ENCODE data around the gene INSIG1.

INSIG1 gene

DNA sequence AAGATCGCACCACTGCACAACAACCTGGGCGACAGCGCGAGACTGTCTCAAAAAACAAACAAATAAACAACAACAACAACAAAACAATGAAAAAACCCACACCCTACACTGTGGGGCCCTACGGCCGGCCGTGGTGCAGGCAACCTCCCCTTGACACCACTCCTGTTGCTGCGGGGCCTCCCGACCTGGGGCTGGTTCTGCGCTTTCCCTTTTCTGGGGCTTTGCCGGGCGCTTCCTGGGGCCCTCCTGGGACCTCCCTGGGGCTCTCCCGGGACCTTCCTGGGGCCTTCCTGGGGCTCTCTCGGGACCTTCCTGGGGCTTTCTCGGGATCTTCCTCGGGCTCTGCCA, 46.6 kb downstream of the INSIG1 start:
- in situ Hi-C loops (cut with MboI; ENCODE audit: low sequenced_read_pairs), result loop anchor here (10.0 kb wide), 1 partner anchor 149 kb away; no protein-coding TSS in a partner anchor

DNA sequence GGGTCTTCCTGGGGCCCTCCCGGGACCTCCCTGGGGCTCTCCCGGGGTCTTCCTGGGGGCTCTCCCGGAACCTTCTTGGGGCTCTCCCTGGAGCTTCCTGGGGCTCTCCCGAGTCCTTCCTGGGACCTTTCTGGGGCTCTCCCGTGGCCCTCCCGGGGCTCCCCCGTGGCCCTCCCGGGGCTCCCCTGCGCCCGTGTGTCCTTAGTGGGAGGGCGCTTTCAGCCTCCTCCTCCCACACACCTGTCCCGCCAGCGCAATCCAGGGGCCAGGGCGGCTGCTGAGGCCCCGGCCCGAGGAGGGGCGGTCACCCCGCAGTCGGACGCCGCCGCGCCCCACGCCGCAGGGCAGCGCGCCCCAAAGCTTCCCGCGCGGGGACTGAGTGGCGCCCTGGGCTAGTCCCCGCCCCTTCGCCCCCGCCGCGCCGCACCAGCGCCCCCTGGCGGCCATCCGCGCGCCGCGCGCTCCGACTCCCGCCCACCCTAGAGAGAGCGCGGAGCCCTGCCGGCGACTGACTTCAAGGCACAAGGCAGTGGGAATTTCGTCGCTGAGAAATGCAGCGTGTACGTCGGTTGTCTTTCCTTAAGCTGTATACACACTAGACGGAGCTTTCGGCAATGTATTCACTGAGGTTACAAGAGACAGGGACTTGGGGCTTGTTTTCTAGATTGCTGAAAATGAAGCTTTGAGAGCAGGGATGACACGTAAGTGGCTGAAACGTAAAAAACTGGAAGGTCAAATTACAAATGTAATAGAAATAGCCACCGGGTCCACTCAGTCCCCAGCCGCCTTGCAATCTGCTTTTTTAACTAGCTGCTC, 47.1 kb downstream of the INSIG1 start:
- in situ Hi-C loops (cut with MboI; ENCODE audit: low sequenced_read_pairs), result loop anchor here (10.0 kb wide), 1 partner anchor 150 kb away; no protein-coding TSS in a partner anchor

DNA sequence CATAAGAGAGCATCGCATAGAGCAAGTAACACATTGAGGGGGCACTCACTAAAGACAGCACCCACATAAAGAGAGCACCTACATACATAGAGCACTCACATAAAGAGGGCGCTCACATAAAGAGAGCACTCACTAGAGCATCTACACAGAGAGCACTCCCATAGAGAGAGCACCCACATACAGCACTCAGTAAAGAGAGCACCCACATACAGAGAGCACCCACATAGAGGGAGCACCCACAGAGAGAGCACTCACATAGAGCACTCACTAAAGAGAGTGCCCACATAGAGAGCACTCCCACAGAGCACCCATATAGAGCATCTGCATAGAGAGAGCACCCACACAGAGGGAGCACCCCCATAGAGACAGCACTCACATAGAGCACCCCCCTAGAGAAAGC, 47.8 kb downstream of the INSIG1 start:
- in situ Hi-C loops (cut with MboI; ENCODE audit: low sequenced_read_pairs), result loop anchor here (10.0 kb wide), 1 partner anchor 151 kb away; no protein-coding TSS in a partner anchor

GRCh38 chr7:155346285-155346684, 48.6 kb downstream of the INSIG1 start:
- in situ Hi-C loops (cut with MboI; ENCODE audit: low sequenced_read_pairs), result loop anchor here (10.0 kb wide), 1 partner anchor 151 kb away; no protein-coding TSS in a partner anchor

DNA sequence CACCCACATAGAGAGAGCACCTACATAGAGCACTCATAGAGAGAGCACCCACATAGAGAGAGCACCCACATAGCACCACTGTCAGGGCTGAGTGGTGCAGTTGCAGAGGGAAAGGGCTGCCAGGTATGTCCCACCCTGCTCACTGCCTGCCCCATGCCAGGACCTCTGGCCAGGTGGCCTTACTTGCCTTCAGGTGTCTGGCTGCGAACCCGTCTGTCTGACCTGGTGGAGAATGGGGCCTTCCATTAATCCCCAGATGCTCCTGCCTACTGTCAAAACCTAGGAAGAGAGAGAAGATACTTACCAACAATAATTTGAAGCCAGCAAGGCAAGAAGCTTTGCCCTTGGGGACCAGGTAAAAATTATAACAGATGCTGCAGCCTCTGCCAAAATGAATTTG, 51.1 kb downstream of the INSIG1 start:
- in situ Hi-C loops (cut with MboI; ENCODE audit: low sequenced_read_pairs), result loop anchor here (10.0 kb wide), 1 partner anchor 154 kb away; no protein-coding TSS in a partner anchor

GRCh38 chr7:155349601-155350331, 52.1 kb downstream of the INSIG1 start:
- in situ Hi-C loops (cut with MboI; ENCODE audit: low sequenced_read_pairs), result loop anchor here (10.0 to 25.0 kb wide), 2 partner anchors 155 to 412 kb away; no protein-coding TSS in a partner anchor

DNA sequence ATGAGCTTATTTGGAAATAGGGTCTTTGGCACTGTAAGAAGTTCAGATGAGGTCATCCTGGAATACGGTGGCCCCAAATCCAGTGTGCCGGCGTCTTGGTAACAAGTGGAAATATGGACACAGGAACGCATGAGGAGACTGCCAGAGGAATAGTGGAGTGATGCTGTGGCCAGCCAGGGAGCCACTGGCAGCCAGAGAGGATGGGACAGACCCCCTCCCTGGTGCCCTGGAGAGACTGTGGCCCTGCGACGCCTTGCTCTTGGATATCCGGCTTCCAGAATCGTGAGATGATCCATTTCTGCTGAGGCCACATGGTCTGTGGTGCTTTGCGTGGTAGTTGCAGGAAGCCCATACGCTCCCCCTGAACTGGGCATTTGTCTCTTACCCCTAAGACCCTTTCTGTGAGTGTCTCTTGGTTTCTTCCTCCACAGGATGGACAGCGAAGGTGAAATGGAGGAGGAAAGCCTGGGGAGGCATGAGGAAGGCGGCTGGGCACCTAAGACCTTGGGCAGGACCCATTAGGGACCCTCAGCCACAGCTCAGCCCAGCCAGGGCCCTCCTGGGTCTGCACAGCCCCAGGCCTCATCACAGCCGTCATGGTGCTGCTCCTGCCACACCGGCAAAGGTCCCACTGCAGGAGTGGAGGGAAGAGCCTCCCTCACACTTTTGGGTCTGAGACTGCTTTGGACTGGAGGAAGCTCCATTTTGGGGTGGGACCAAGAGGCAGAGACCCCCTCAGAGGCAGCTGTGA, 53.6 kb downstream of the INSIG1 start:
- in situ Hi-C loops (cut with MboI; ENCODE audit: low sequenced_read_pairs), result loop anchor here (25.0 kb wide), 1 partner anchor 414 kb away; no protein-coding TSS in a partner anchor

- in situ Hi-C loops (cut with MboI; ENCODE audit: low sequenced_read_pairs), result loop anchor here (25.0 kb wide), 1 partner anchor 415 kb away; no protein-coding TSS in a partner anchor
Observed at GRCh38 chr7:155352076-155352752, 54.5 kb downstream of the INSIG1 start.

- in situ Hi-C loops (cut with MboI; ENCODE audit: low sequenced_read_pairs), result loop anchor here (25.0 kb wide), 1 partner anchor 415 kb away; no protein-coding TSS in a partner anchor
Observed at GRCh38 chr7:155352753-155353115, 55.1 kb downstream of the INSIG1 start.

DNA sequence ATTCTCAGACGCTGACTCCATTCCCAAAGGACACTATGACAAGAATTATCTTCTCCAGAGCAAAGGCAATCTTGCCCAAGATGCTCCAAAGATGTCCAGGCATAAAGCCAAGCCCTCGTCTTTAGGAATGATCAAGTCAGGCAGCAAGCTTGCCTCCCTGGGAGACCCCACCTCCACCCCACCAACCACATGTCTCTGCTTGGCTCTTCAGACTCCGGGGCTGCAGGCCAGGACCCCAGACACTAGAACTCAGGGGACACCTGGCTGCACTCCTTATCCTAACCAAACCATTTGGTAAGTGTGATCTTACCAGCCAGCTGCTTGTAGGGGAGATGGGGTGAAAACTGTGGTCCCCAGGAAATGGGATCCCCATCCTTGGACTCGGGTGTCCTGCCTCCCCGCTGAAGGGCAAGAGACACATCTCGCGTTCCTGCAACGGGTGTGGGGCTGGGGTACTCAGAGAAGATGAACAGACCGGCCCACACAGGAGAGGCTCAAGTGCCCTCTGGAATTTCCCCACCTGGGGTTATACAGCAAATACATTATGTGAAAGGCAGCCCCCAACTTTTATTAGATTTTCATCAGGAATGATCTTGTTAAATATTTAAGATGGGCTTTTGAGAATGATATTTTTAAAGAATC, 55.7 kb downstream of the INSIG1 start:
- in situ Hi-C loops (cut with MboI; ENCODE audit: low sequenced_read_pairs), result loop anchor here (25.0 kb wide), 1 partner anchor 416 kb away; no protein-coding TSS in a partner anchor

GRCh38 chr7:155354371-155355048, 56.8 kb downstream of the INSIG1 start:
- in situ Hi-C loops (cut with MboI; ENCODE audit: low sequenced_read_pairs), result loop anchor here (25.0 kb wide), 1 partner anchor 417 kb away; no protein-coding TSS in a partner anchor

DNA sequence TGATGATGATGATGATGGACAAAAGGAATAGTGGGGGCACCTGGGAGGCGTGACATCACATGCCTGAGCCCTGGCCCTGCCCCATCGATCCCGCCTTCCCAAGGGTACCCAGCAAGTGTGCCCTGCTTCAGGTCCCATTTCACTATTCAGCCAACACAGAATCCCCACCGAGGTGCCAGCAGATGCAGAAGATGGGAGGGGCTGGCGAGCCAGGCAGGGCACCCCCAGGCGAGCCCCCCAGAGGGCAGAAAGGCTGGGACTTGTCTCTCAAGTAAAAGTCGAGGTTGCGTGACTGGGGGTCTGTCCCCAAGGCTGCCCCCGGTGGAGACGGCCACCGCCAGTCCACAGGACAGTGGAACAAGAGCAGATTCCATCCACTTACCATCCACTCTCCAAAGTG, 57.5 kb downstream of the INSIG1 start:
- in situ Hi-C loops (cut with MboI; ENCODE audit: low sequenced_read_pairs), result loop anchor here (25.0 kb wide), 1 partner anchor 418 kb away; no protein-coding TSS in a partner anchor

DNA sequence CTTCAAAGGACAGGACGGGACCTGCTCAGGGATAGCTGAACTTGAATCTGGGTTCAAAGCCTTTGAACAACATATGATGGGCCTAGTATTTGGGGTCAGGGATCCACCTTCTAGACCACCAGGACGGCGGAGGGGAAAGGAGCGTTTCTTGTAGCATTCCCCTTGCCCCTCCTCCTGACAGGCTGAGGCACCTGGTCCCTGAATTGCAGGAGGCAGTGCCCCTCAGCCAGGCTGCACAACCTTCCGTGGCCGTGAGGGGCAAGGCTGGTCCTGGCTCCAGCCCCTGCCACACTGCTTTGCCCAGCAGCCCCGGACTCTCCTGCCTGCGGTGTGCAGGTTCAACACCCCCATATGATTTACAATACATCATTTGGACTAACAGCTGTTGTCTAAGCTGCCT, 58.1 kb downstream of the INSIG1 start:
- in situ Hi-C loops (cut with MboI; ENCODE audit: low sequenced_read_pairs), result loop anchor here (25.0 kb wide), 1 partner anchor 418 kb away; no protein-coding TSS in a partner anchor

DNA sequence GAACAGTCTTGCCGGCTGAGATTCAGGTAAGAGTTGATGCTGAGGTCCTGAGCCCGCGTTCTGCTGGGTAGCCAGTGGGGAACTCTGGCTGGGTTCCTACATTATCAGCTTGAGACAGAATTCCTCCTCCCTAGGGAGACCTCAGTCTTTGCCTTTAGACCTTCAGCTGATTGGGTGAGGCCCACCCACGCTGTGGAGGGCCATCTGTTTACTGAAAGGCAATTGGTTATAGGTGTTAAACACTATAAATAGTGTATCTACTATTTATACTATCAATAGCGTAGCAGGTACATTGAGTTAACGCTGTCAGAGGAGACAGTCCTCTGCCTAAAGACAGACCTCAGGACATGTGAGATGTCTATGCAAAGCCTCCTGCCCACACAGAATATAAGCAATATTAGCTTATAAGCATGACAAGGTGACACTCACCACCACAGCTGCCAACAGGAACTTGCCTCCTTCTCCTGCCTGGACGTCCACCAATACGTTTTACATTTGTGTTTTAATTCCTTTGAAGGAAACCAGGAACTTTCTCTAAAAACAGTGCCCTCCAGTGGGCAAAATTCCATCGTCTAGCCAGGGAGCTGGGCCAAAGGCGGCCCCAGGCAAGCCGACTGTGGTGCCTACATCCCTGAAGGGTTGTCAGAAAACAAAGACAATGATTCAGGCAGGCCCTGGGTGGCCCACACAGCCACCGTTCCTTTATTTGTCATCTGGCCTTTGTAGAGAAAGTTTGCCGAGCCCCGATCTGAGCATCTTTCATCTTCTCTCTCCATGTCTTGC, 58.8 kb downstream of the INSIG1 start:
- in situ Hi-C loops (cut with MboI; ENCODE audit: low sequenced_read_pairs), result loop anchor here (25.0 kb wide), 1 partner anchor 419 kb away; no protein-coding TSS in a partner anchor

DNA sequence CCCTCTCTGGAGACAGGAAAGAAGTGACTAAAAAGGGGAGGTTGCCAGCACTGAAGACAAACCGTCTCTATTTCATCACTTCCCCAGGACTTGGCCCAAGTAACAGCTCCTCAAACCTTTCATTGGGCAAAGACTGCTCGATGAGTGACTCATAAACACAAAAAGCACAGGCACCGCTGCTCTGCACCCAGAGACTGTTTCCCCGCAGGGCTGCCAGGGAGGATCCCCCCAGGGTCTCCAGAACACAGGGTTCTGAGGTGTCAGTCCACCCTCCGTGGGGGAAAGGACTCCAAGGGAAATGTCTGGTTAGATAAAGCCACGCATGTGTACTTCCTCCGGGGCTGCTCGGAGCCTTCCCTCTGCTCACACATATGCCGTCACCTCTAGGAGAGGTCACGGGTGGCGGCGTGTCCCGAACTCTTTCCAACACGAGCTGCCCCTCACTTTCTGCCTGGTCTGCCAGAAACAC, 59.9 kb downstream of the INSIG1 start:
- in situ Hi-C loops (cut with MboI; ENCODE audit: low sequenced_read_pairs), result loop anchor here (25.0 kb wide), 1 partner anchor 420 kb away; no protein-coding TSS in a partner anchor

DNA sequence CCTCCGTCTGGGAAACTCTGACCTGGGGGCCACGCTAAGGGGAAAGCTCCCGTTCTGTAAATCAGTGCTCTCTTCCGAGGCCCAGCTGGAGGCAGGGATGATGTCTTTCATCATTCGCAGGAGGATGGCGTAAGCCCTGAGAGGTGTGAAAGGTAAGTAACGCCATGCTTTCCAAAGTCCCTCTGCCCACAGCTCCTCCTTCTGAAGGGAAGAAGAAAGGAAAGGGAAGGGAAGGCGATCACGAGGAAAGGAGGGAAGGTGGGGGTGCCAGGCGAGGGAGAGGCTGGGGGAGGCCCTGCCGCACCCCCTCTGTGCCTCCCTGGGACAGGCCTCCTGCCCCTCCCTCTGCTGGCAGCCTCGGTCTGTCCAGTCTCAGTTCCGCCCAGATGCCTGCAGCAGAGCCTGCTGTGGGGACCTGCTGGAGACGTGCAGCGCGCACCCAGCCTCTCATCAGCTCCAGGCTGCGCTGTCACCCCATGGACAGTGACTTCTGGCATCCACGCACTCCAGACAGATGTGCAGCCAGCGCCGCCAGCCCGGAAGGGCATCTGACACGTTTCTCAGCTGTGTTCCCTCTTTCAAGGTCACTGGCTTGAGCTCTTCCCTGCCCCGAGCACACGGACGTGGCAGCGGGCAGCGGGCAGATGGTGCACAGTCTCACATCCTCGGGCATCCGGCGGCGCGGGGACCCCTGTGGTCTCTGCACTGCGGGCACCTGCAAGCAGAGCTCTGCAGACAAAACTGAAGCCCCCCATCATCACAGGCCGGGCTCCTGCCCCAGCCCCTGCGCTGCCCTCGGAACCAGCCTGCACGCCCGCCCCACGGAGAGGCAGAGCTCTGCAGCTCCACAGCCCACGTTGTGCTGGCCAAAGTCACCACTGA, 60.6 kb downstream of the INSIG1 start:
- in situ Hi-C loops (cut with MboI; ENCODE audit: low sequenced_read_pairs), result loop anchor here (25.0 kb wide), 1 partner anchor 421 kb away; no protein-coding TSS in a partner anchor

Data from HL-60/S4 (cell line).